Activated T-cell treated with anti-CD3 and anti-CD28 coated beads, Interleukin-2, amount 50 U/mL, for 4 hours (primary cell): ENCODE data around the gene SHANK3. TPM values are rescaled to one million over a fixed set of nuclear protein-coding genes. Genes with fewer than 3 reads are reported as not detected.

Experiments
- ATAC-seq, 2 donors: fragments of 200-7000 bp; cut with Tn5 transposase; one replicate each; pipeline ENCODE4 v1.10.0; 2021
- DNase-seq: peaks from one replicate; pipeline ENCODE4 v3.0.0-alpha.2; 2020
- H3K27me3 Mint-ChIP-seq: one replicate; pipeline ENCODE4 v1.8.0; 2021; ENCODE audit warnings: low read depth, mixed read lengths
- H3K36me3 Mint-ChIP-seq: one replicate; pipeline ENCODE4 v1.8.0; 2022; ENCODE audit warnings: mixed read lengths; ENCODE audit not compliant: insufficient read depth
- H3K4me1 Mint-ChIP-seq: one replicate; pipeline ENCODE4 v1.8.0; 2021; ENCODE audit warnings: low read depth, mixed read lengths
- H3K4me3 Mint-ChIP-seq: one replicate; pipeline ENCODE4 v1.8.0; 2021; ENCODE audit warnings: mild to moderate bottlenecking, moderate library complexity, mixed read lengths
- H3K9me3 Mint-ChIP-seq: one replicate; pipeline ENCODE4 v1.8.0; 2021; ENCODE audit warnings: mixed read lengths
- total RNA-seq, 3 donors: library from RNA; stranded (reverse); gene quantifications; one replicate each; pipeline ENCODE4 v1.2.1, GENCODE V29; 2021

The SHANK3 gene
- total RNA-seq, 3 donors from 2014 or later = 0.05 to 0.24 (median 0.08) TPM

DNA sequence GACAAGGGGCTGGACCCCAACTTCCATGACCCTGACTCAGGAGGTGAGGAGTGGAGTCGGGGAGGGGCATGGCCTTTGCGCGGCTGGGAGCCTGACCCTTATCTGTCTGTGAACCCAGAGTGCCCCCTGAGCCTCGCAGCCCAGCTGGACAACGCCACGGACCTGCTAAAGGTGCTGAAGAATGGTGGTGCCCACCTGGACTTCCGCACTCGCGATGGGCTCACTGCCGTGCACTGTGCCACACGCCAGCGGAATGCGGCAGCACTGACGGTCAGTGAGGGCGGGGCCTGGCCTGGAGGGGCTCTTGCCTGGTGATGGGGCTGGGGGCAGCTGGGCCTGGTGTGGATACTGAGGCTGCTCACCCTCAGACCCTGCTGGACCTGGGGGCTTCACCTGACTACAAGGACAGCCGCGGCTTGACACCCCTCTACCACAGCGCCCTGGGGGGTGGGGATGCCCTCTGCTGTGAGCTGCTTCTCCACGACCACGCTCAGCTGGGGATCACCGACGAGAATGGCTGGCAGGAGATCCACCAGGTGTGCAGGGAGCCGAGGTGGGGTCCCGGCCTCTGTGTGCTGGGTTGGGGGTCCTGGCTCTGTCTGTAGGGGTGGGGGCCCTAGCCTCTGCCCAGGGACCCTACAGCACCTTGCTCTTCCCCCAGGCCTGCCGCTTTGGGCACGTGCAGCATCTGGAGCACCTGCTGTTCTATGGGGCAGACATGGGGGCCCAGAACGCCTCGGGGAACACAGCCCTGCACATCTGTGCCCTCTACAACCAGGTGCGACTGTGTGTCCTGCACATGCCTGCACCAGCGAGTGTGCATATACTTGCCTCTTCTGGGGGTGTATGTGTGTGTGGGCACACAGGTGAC is 6.3 kb downstream of the SHANK3 start:
- Mint-ChIP-seq H3K4me1 (no peaks in the 10 kb centered on the region), H3K36me3 (no peaks in the 10 kb centered on the region), H3K4me3 (no peak overlapping the region), H3K27me3 (peaks cover 15% of the 10 kb centered on the region), H3K9me3 (no peaks in the 10 kb centered on the region)
- no peak for ATAC-seq
- no peak for DNase-seq

DNA sequence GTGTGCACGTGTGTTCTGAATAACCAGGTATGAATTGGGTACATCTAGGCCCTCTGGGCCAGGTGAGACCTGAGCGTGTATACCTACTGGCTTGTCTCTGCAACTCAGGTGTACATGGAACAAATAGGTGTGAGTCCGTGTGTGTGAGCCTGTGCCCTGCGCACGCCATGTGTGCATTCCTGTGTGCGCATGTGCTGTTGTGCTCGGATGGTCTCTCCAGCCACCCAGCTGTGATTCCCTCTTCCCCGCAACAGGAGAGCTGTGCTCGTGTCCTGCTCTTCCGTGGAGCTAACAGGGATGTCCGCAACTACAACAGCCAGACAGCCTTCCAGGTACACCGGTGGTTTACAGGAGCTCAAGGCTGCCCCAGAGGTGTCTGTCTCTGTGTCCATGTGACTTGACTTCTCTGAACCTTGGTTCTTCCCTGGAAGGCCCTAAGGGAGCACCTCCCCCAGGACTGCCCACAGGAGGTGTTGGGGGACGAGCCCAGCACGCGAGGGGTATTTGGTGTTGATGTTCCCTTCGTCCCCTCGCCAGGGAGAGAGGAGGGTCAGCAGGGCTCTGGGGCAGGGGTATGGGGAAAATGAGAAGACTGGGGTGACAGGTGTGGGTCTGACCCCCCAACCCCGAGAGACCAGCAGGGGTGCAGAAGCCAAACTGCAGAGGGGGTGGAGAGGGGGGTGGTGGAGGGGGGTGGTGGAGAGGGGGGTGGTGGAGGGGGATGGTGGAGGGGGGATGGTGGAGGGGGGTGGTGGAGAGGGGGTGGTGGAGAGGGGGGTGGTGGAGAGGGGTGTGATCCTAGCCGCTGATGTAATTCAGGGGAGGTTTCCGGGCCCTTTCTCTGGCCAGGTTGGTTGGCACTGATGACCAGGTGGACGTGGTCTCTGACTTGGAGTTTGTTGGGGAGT is 10.7 kb downstream of the SHANK3 start:
- H3K27me3 Mint-ChIP-seq = peaks cover 4% of the 10 kb centered on the region
- DNase-seq (no peak), ATAC-seq (no peak)
- no peaks in the 10 kb centered on the region for H3K9me3 Mint-ChIP-seq
- H3K36me3 Mint-ChIP-seq = no peaks in the 10 kb centered on the region
- H3K4me3 Mint-ChIP-seq = no peak overlapping the region
- no peaks in the 10 kb centered on the region for H3K4me1 Mint-ChIP-seq

DNA sequence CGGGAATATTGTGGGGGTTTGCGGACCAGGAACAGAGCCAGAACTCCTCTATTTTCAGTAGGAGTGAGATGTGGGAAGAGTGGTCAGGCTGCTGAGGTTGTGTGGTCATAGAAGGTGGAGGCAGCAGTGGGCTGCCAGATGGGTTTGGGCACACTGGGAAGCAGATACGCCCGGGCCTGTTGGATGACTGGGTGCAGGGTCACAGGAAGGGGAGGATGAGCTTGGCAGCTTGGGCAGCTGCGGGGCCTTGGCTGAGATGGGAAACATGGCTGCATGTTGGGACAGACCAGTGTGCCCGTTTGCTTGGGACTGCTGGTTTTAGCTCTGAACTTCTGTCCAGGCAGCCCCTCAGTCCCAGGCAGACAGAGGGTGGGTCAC is 11.4 kb downstream of the SHANK3 start:
- ATAC-seq = no peak
- Mint-ChIP-seq H3K36me3 (no peaks in the 10 kb centered on the region), H3K27me3 (peaks cover 4% of the 10 kb centered on the region), H3K4me1 (no peaks in the 10 kb centered on the region), H3K9me3 (no peaks in the 10 kb centered on the region), H3K4me3 (no peak overlapping the region)
- DNase-seq = no peak

DNA sequence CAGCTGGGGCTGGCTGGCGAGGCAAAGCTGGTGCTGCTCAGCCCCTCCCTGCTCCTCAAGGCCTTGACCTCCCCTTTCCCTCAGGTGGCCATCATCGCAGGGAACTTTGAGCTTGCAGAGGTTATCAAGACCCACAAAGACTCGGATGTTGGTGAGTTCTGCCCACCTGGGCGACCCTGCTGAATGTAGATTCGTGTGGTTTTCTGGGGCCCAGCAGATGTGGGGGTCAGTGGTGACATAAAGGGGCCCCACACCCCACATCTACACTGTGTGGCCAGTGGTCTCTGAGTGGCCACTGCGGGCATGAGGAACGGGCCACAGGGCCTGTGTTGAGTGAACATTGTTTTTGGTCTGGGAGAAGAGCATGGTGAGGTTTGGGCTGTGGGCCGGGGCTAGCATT is 11.9 kb downstream of the SHANK3 start:
- no peak for DNase-seq
- no peaks in the 10 kb centered on the region for H3K9me3 Mint-ChIP-seq
- no peaks in the 10 kb centered on the region for H3K36me3 Mint-ChIP-seq

DNA sequence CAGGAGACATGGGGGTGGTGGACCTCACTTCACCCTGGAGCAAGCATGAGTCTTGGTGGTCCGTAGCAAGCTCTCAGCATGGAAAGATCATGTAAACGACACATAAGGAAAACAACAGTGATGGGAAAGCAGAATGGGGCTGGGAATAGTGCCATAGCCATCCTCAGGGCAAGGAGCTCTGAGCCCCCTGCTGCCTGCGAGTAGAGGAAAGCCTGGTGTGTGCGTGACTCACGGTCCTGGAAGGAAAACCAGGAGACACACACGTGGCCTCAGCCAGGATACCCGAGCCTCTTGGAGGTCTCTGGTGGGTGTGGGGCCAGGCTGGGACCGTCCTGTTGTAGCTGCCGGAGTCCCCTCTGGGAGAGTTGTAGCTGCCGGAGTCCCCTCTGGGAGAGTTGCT is 12.4 kb downstream of the SHANK3 start:
- DNase-seq = no peak
- ATAC-seq = no peak
- Mint-ChIP-seq H3K9me3 (no peaks in the 10 kb centered on the region), H3K4me3 (no peak overlapping the region), H3K27me3 (peaks cover 4% of the 10 kb centered on the region), H3K4me1 (no peaks in the 10 kb centered on the region), H3K36me3 (no peaks in the 10 kb centered on the region)

More for the DNA sequence above, 11.9 kb downstream of the SHANK3 start:
- Mint-ChIP-seq H3K4me3 (no peak overlapping the region), H3K4me1 (no peaks in the 10 kb centered on the region), H3K27me3 (peaks cover 4% of the 10 kb centered on the region)
- no peak for ATAC-seq

DNA sequence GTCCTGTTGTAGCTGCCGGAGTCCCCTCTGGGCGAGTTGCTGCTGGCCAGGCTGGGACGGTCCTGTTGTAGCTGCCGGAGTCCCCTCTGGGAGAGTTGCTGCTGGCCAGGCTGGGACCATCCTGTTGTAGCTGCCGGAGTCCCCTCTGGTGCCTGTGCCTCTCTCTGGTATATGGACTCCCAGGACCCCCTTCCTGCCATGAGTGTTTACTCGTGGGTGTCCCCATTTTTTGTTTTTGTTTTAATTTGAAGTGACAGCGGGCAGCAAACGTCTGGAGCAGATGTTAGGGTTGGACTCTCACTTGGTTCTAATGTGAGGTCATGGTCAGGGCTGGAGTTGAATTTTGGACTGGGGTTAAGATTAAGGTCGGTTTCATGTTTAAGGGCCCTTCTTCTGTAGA is 14.2 kb downstream of the SHANK3 start:
- Mint-ChIP-seq H3K4me3 (no peak overlapping the region), H3K9me3 (peaks cover 2% of the 10 kb centered on the region), H3K27me3 (peaks cover 4% of the 10 kb centered on the region), H3K4me1 (no peaks in the 10 kb centered on the region), H3K36me3 (no peaks in the 10 kb centered on the region)
- DNase-seq = no peak
- ATAC-seq = no peak

DNA sequence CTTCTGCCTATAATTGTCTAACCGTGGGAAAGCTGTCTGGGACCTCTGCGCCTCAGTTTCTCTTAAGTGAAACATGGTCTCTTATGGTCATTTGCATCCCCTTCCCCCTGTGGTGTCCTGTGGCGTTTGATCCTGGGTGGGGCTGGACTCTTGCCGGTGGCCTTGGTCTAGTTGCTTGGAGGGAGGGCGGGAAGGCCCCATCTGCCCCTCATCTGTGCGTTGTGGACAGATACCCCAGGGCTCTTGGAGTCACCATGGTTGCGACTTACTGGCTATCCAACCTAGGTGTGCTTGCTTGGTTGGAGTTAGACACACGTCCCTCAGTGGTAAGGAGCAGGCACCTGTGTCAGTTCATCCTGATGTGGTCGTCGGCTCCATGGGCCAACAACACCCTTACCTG is 15.2 kb downstream of the SHANK3 start:
- H3K27me3 Mint-ChIP-seq = peaks cover 4% of the 10 kb centered on the region
- no peaks in the 10 kb centered on the region for H3K36me3 Mint-ChIP-seq
- no peaks in the 10 kb centered on the region for H3K4me1 Mint-ChIP-seq
- ATAC-seq (no peak), DNase-seq (no peak)
- no peak overlapping the region for H3K4me3 Mint-ChIP-seq
- H3K9me3 Mint-ChIP-seq = peaks cover 6% of the 10 kb centered on the region

DNA sequence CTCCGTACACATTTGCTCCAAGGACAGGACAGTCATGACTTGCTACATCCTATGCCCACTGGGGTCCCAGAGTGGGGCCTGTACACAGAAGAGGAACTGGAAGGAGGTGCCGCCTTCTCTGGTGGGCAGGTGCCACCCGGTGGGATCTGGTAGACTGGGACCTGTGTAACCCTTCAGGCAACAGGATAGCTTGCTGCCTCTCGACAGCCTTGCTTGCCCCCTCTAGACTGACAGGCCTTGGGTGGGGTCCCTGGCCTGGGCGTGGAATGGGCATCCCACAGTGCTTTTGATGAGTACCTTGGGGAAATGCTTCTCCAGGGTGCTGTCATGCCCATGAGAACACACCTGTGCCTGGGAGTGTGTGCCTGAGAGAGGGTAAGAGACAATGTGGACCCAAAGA is 15.8 kb downstream of the SHANK3 start:
- no peaks in the 10 kb centered on the region for H3K4me1 Mint-ChIP-seq
- peaks cover 4% of the 10 kb centered on the region for H3K27me3 Mint-ChIP-seq
- H3K9me3 Mint-ChIP-seq = peaks cover 6% of the 10 kb centered on the region
- no peaks in the 10 kb centered on the region for H3K36me3 Mint-ChIP-seq
- ATAC-seq = no peak
- no peak for DNase-seq
- H3K4me3 Mint-ChIP-seq = no peak overlapping the region

DNA sequence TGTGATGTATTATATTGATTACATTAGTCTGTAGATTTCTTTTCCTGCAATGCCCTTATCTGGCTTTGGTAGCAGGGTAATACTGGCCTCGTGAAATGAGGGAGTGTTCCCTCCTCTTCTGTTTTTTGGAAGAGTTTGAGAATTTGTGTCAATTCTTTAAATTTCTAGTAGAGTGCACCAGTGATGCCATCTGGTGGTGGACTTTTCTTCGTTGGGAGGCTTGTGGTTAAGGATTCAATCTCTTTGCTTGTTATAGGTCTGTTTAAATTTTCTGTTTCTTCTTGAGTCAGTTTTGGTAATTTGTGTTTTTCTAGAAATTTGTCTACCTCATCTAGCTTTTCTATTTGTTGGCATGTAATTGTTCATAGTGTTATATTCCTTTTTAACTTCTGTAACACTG is 18.9 kb downstream of the SHANK3 start:
- no peak overlapping the region for H3K4me3 Mint-ChIP-seq
- DNase-seq (no peak), ATAC-seq (no peak)
- H3K36me3 Mint-ChIP-seq = no peaks in the 10 kb centered on the region
- peaks cover 7% of the 10 kb centered on the region for H3K27me3 Mint-ChIP-seq
- H3K4me1 Mint-ChIP-seq = no peaks in the 10 kb centered on the region
- H3K9me3 Mint-ChIP-seq = peaks cover 6% of the 10 kb centered on the region

DNA sequence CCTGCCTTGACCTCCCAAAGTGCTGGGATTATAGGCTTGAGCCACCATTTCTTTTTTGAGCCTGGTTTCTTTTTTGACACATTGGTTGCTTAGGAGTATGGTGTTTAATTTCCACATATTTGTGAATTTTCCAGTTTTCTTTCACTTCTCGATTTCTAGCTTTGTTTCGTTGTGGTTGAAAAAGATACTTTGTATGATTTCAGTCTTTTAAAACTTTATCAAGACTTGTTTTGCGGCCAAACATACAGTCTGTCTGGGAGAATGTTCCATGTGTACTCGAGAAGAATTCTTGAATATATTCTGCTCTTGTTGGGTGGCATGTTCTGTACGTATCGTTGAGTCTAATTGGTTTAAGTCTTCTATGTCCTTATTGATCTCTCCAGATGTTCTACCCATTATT is 20.8 kb downstream of the SHANK3 start:
- Mint-ChIP-seq H3K9me3 (peaks cover 6% of the 10 kb centered on the region), H3K36me3 (no peaks in the 10 kb centered on the region), H3K27me3 (peaks cover 3% of the 10 kb centered on the region), H3K4me1 (no peaks in the 10 kb centered on the region), H3K4me3 (no peak overlapping the region)
- DNase-seq = no peak
- no peak for ATAC-seq

DNA sequence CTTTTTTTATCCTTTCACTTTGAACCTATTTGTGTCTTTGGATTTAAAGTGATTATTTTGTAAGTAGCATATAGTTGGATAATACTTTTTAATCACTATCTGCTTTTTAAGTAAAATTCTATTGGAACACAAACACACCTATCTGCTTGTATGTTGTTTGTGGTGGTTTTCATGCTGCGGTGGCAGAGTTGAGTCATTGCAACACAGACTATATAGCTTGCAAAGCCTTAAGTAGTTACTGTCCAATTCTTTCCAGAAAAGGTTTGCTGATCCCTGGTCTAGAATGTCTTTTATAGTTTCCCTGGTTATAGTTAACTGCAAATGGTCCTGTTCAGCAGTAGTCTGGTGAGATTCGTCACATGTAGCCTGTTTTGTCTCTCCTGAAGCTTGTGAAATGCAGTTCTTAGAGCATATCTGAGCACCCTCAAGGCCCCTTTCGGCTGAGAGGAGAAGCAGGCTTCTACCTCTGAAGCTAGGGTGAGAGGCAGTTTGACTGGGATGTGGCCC is 21.5 kb downstream of the SHANK3 start:
- ATAC-seq (no peak), DNase-seq (no peak)
- Mint-ChIP-seq H3K4me3 (no peak overlapping the region), H3K27me3 (peaks cover 3% of the 10 kb centered on the region), H3K36me3 (no peaks in the 10 kb centered on the region), H3K4me1 (no peaks in the 10 kb centered on the region), H3K9me3 (peaks cover 6% of the 10 kb centered on the region)

DNA sequence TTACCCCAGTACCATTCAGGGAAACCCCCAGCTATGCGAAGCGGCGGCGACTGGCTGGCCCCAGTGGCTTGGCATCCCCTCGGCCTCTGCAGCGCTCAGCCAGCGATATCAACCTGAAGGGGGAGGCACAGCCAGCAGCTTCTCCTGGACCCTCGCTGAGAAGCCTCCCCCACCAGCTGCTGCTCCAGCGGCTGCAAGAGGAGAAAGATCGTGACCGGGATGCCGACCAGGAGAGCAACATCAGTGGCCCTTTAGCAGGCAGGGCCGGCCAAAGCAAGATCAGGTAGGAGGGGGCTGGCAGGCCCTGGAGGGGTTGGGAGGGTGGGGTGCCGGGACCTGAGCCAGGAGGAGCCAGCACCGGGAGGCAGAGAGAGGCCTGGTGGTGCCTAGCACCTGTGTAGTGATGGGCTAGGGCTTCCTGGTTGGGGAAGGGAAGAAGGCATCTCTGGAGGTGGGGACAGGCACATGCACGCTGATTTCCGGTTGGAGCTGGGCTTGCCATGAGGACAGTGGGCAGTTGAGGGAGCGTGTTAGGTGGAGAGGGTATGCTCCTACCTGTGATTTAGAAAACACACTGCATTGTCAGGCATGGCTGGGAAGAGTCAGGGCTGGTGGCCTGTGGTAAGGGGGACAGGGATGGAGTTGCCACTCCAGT is 22.3 kb downstream of the SHANK3 start:
- H3K4me1 Mint-ChIP-seq = no peaks in the 10 kb centered on the region
- peaks cover 6% of the 10 kb centered on the region for H3K9me3 Mint-ChIP-seq
- DNase-seq (no peak), ATAC-seq (no peak)
- no peaks in the 10 kb centered on the region for H3K36me3 Mint-ChIP-seq
- peaks cover 3% of the 10 kb centered on the region for H3K27me3 Mint-ChIP-seq
- H3K4me3 Mint-ChIP-seq = no peak overlapping the region

DNA sequence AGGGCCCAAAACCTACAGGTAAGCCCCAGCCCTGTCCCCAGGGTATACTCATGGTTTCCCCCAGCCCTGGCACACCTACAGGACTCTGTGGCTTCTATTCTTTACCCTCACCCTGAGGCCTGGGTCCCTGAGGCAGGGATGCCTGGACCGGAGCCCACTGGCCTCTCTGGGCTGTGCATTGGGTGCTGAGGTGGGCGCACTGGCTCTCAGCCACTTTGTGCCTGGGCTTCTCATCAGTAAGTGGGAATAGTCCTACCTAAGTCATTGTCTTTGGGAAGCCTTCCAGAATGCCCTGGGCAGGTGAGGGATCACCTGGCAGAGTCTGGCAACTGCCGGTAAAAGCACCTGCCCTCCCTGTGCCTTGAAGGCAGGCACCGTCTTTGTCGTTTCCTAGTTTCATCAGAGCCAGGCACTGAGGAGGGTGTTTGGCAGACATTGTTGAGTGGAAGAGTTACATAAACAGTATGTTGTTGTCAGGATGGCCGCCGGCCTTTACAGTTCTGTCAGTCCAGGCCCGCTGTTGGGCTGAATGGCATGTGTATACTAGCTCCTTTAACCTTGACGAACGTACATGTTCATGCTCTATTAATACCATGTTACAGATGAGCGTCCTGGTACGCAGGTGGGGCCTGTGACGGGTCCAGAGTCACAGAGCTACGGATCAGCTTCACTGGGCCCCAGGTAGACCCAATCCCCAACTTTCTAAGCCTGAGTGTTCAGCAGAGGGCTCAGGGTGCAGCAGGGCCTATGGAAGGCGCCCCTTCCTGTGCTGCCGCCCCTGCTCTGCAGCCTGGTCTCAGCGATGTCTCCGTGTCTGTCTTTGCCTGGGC is 23.0 kb downstream of the SHANK3 start:
- Mint-ChIP-seq H3K36me3 (no peaks in the 10 kb centered on the region), H3K4me3 (no peak overlapping the region), H3K4me1 (no peaks in the 10 kb centered on the region), H3K9me3 (peaks cover 6% of the 10 kb centered on the region), H3K27me3 (peaks cover 3% of the 10 kb centered on the region)
- DNase-seq (no peak), ATAC-seq (no peak)
